A549 (cell line): ENCODE data around the gene PPIF. TPM values are rescaled to one million over a fixed set of nuclear protein-coding genes. Genes with fewer than 3 reads are reported as not detected.

ENCODE experiments used
- ATAC-seq, 2 experiments: fragments of 200-7000 bp in 1 of 2; fragments of >200 bp in 1 of 2; cut with Nextera tagmentation in 1 of 2; cut with Tn5 transposase in 1 of 2; 3 replicates each; pipeline versions ENCODE4 v1.8.0 to v1.9.1; 2018 to 2020; ENCODE audit warnings: mild to moderate bottlenecking in 1 of 2, moderate library complexity in 1 of 2
- CTCF ChIA-PET: fragments of 300-600 bp; sonication (Branson Sonifier 250); formaldehyde crosslinking; extraction: SDS; loops from one replicate; lab custom pipeline; 2021; ENCODE audit warnings: antibody characterized with exemption, inconsistent platforms; lab: Yijun Ruan, JAX
- POLR2A ChIA-PET: fragments of 350-600 bp; formaldehyde crosslinking; extraction: SDS; loops from one replicate; lab custom pipeline; 2021; ENCODE audit warnings: antibody characterized with exemption, inconsistent platforms; lab: Yijun Ruan, JAX
- DNase-seq, 2 experiments: peaks; one replicate each; pipeline versions ENCODE4 v3.0.0 to v3.0.0-alpha.2; 2011 to 2016; ENCODE audit warnings: low read depth in 1 of 2, low spot score in 1 of 2
- FAIRE-seq: peaks from 2 replicates; lab custom pipeline; 2011; peaks lifted over from hg19 to GRCh38; lab: Jason Lieb, UNC
- H3K27ac ChIP-seq, 2 experiments: fragments of >200 bp; sonication (Bioruptor Twin); formaldehyde crosslinking; 3 replicates each; pipeline ENCODE4 v1.5.1; 2016 to 2017
- H3K4me1 ChIP-seq: fragments of >200 bp; sonication (Bioruptor Twin); formaldehyde crosslinking; 3 replicates; pipeline ENCODE4 v1.6.1; 2016
- H3K4me2 ChIP-seq: fragments of >200 bp; sonication (Bioruptor Twin); formaldehyde crosslinking; 3 replicates; pipeline ENCODE4 v1.6.1; 2016
- H3K4me3 ChIP-seq: fragments of >200 bp; sonication (Bioruptor Twin); formaldehyde crosslinking; 3 replicates; pipeline ENCODE4 v1.5.1; 2016
- H3K9me3 ChIP-seq: fragments of >200 bp; sonication (Bioruptor Twin); formaldehyde crosslinking; 3 replicates; pipeline ENCODE4 v1.6.1; 2016
- CBX2 ChIP-seq: fragments of 200-600 bp; sonication (generic); IDR thresholded peaks from 2 replicates; pipeline ENCODE4 v1.6.1; 2016; ENCODE audit warnings: low read depth, mild to moderate bottlenecking, borderline replicate concordance
- CEBPB ChIP-seq, 2 experiments: fragments of >200 bp in 1 of 2; sonication (Bioruptor Twin) in 1 of 2; formaldehyde crosslinking in 1 of 2; IDR thresholded peaks; 2 replicates each; pipeline ENCODE4 v1.6.1; 2012 to 2016
- EHF ChIP-seq: fragments of 250-450 bp; sonication (Bioruptor Pico); IDR thresholded peaks from 2 replicates; pipeline ENCODE4 v1.5.0; 2020; ENCODE audit warnings: mild to moderate bottlenecking
- EHMT2 ChIP-seq: fragments of 200-600 bp; sonication (generic); IDR thresholded peaks from 2 replicates; pipeline ENCODE4 v1.6.1; 2016; ENCODE audit warnings: antibody characterized with exemption, low read depth, mild to moderate bottlenecking, moderate library complexity
- EP300 ChIP-seq, 2 experiments: fragments of >200 bp; sonication (Bioruptor Twin); formaldehyde crosslinking; IDR thresholded peaks; 2 replicates in 1 of 2; 3 replicates in 1 of 2; pipeline ENCODE4 v1.6.1; 2016 to 2017
- FOXS1 ChIP-seq: fragments of 250-450 bp; sonication (Bioruptor Pico); IDR thresholded peaks from 2 replicates; pipeline ENCODE4 v1.5.0; 2020; ENCODE audit warnings: mild to moderate bottlenecking, moderate library complexity
- GATA3 ChIP-seq: IDR thresholded peaks from 2 replicates; pipeline ENCODE4 v1.6.1; 2012; ENCODE audit warnings: borderline replicate concordance
- HDAC2 ChIP-seq: fragments of 200-600 bp; sonication (generic); IDR thresholded peaks from 2 replicates; pipeline ENCODE4 v1.6.1; 2016
- HOXA7 ChIP-seq: fragments of 250-450 bp; sonication (Bioruptor Pico); IDR thresholded peaks from 2 replicates; pipeline ENCODE4 v1.5.0; 2020; ENCODE audit warnings: mild to moderate bottlenecking, moderate library complexity
- JUN ChIP-seq, 2 experiments: fragments of >200 bp; sonication (Bioruptor Twin); formaldehyde crosslinking; IDR thresholded peaks; 2 replicates in 1 of 2; 3 replicates in 1 of 2; pipeline ENCODE4 v1.6.1; 2016 to 2017
- KDM5A ChIP-seq: fragments of 200-600 bp; sonication (generic); IDR thresholded peaks from 2 replicates; pipeline ENCODE4 v1.6.1; 2016; ENCODE audit warnings: antibody characterized with exemption, mild to moderate bottlenecking
- MAX ChIP-seq: IDR thresholded peaks from 2 replicates; pipeline ENCODE4 v1.6.1; 2012
- NFE2L2 ChIP-seq: fragments of 150-350 bp; conservative IDR thresholded peaks from 2 replicates; pipeline ENCODE4 v1.6.1; 2014; ENCODE audit warnings: low read length
- NR3C1 ChIP-seq: fragments of >200 bp; sonication (Bioruptor Twin); formaldehyde crosslinking; IDR thresholded peaks from 3 replicates; pipeline ENCODE4 v1.6.1; 2017
- PHF8 ChIP-seq: fragments of 200-600 bp; sonication (generic); IDR thresholded peaks from 2 replicates; pipeline ENCODE4 v1.6.1; 2016; ENCODE audit warnings: low read depth, mild to moderate bottlenecking, antibody characterized with exemption, moderate library complexity, borderline replicate concordance
- POLR2AphosphoS2 ChIP-seq: conservative IDR thresholded peaks from 2 replicates; pipeline ENCODE4 v1.6.1; 2012; ENCODE audit warnings: low read length, improper control_type of control experiment, inconsistent platforms
- RCOR1 ChIP-seq: fragments of 150-350 bp; IDR thresholded peaks from 2 replicates; pipeline ENCODE4 v1.6.1; 2014; ENCODE audit warnings: antibody characterized with exemption, low read length, low read depth
- RFX5 ChIP-seq: fragments of 450-650 bp; IDR thresholded peaks from 2 replicates; pipeline ENCODE4 v1.7.1; 2014; ENCODE audit warnings: antibody characterized with exemption, mild to moderate bottlenecking, moderate library complexity
- SMC3 ChIP-seq: fragments of >200 bp; sonication (Bioruptor Twin); formaldehyde crosslinking; IDR thresholded peaks from 3 replicates; pipeline ENCODE4 v1.6.1; 2018; ENCODE audit warnings: inconsistent platforms
- TP53 ChIP-seq: fragments of 250-450 bp; sonication (Bioruptor Pico); IDR thresholded peaks from 2 replicates; pipeline ENCODE4 v1.5.0; 2021; ENCODE audit warnings: mild to moderate bottlenecking, moderate library complexity
- USF2 ChIP-seq: fragments of 450-650 bp; IDR thresholded peaks from 2 replicates; pipeline ENCODE4 v1.6.1; 2014; ENCODE audit warnings: antibody characterized with exemption
- ZNF302 ChIP-seq: fragments of 250-450 bp; sonication (Bioruptor Pico); IDR thresholded peaks from 2 replicates; pipeline ENCODE4 v1.9.0; 2021; ENCODE audit warnings: inconsistent platforms, mild to moderate bottlenecking, moderate library complexity
- ZSCAN20 ChIP-seq: fragments of 250-450 bp; sonication (Bioruptor Pico); IDR thresholded peaks from 2 replicates; pipeline ENCODE4 v1.8.0; 2022; ENCODE audit warnings: mild to moderate bottlenecking, moderate library complexity
- WGBS: methylation state at CpG from one replicate; pipeline ENCODE4 v1.1.6; 2017; ENCODE audit errors: missing lambda C conversion rate; 5-methylcytosine and 5-hydroxymethylcytosine counted together
- polyA plus RNA-seq, 4 experiments: library from polyadenylated mRNA; depleted of rRNA in 3 of 4; stranded (reverse); fragments of >200 nt; fragmentation: RNase III in 1 of 4; extraction: RNeasy Plus Mini Kit Qiagen cat#74134 plus additional on column Dnase treatment in 1 of 4; gene quantifications; 2 replicates in 3 of 4; 3 replicates in 1 of 4; pipeline ENCODE4 v1.2.3, GENCODE V29; 2011 to 2017
- TF ChIP-seq, protein P1 (sequence below): fragments of 150-350 bp; IDR thresholded peaks from 2 replicates; pipeline ENCODE4 v1.6.1; 2014; ENCODE audit warnings: low read depth, mild to moderate bottlenecking, low read length
- TF ChIP-seq, protein P2 (sequence below): IDR thresholded peaks from 2 replicates; pipeline ENCODE4 v1.6.1; 2012
- TF ChIP-seq, protein P3 (sequence below): fragments of >200 bp; sonication (Bioruptor Twin); formaldehyde crosslinking; IDR thresholded peaks from 3 replicates; pipeline ENCODE4 v1.6.1; 2016

PPIF gene
- polyA plus RNA-seq, 2 of the 4 experiments (the other 2 are of a cell fraction) = 44.8 to 75.0 TPM

DNA sequence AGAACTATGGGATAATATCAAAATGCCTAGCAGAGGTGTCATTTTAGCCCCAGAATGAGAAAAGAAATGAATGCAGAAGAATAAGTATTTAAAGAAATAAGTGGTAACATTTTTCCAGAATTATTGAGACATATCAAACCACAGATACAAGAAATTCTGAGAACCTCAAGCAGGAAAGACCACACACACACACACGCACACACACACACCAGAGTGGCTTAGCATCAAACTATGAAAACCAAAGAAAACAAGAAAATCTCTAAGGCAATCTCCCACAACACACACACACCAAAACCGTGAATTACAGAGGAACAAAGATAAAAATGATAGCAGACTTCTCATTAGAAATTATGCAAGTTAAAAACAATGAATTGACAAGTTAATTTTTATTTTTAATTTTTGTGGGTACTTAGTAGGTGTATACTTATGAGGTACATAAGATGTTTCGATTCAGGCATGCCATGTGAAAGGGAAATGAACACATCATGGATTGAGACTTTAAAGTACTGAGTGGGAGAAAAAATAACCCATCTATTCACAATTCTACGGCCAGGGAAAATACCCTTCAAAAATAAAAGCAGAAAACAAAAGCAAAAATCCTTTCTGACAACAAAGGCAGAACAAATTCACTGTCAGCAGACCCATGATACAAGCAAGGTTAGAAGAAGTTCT, 14.6 kb downstream of the PPIF start:
- POLR2A ChIA-PET = no interaction called here
- ATAC-seq (no peak), DNase-seq (no peak), FAIRE-seq (no peak)
- no peak overlapping the region for H3K27ac ChIP-seq
- H3K9me3 ChIP-seq = no peaks in the 10 kb centered on the region
- 51% methylated on average over 4 of the region's 4 CpGs for WGBS
- H3K4me3 ChIP-seq = no peak overlapping the region
- CTCF ChIA-PET = no interaction called here
- H3K4me1 ChIP-seq = no peaks in the 10 kb centered on the region
- no peak for TF ChIP-seq HOXA7
- no peak for TF ChIP-seq EHF (CRISPR knock-in tag)
- TF ChIP-seq FOXS1 (CRISPR knock-in tag) = no peak
- TF ChIP-seq NFE2L2 = no peak
- TF ChIP-seq, protein P1, sequence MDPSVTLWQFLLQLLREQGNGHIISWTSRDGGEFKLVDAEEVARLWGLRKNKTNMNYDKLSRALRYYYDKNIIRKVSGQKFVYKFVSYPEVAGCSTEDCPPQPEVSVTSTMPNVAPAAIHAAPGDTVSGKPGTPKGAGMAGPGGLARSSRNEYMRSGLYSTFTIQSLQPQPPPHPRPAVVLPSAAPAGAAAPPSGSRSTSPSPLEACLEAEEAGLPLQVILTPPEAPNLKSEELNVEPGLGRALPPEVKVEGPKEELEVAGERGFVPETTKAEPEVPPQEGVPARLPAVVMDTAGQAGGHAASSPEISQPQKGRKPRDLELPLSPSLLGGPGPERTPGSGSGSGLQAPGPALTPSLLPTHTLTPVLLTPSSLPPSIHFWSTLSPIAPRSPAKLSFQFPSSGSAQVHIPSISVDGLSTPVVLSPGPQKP = no peak
- no peak for TF ChIP-seq HDAC2
- no peak for TF ChIP-seq GATA3
- no peak for TF ChIP-seq RCOR1
- TF ChIP-seq POLR2AphosphoS2 = no peak
- no peak for TF ChIP-seq CBX2
- TF ChIP-seq TP53 = no peak
- TF ChIP-seq CEBPB (IDR thresholded peaks at IDR 0.05) = no peak
- no peak overlapping the region for H3K4me2 ChIP-seq

DNA sequence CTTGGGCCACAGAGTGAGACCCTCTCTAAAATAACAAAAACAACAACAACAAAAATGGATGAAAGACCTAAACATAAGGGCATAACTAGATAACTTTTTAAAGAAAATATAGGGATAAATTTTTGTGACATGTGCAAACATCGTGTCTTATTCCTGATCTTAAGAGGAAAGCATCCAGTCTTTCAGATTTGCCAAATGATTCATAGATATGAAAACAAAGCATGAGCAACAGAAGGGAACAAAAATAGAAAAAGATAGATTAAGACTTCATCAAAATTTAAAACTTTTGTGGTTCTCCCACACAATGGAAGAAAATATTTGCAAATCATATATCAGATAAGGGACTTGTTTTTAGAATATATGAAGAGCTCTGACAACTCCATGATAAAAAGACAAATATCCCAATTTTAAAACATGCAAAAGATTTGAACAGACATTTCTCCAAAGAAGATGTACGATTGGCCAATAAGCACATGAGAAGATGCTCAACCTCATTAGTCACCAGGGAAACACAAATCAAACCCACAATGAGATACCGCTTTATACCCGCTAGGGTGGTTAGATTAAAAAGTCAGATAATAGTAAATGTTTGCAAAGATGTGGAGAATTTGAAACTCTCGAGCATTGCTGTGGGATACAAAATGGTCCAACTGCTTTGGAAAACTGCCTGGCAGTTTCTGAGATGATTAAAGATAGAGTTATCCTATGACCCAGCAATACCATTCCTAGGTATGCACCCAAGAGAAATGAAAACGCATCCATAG, 20.3 kb downstream of the PPIF start:
- no peak for FAIRE-seq
- no peak for TF ChIP-seq NR3C1
- TF ChIP-seq RFX5 = peak; percentile 80
- POLR2A ChIA-PET = no interaction called here
- no peak for DNase-seq
- no peak overlapping the region for H3K4me2 ChIP-seq
- ATAC-seq = no peak
- peaks cover 21% of the 10 kb centered on the region for H3K9me3 ChIP-seq
- CTCF ChIA-PET = interaction anchor here (0.5 kb wide), 1 partner anchor 1101 kb away, joined by 3 read pairs; no protein-coding TSS in a partner anchor
- WGBS = 35% methylated on average over 6 of the region's 6 CpGs
- H3K27ac ChIP-seq = no peak overlapping the region
- no peak overlapping the region for H3K4me3 ChIP-seq
- no peaks in the 10 kb centered on the region for H3K4me1 ChIP-seq

- POLR2A ChIA-PET = no interaction called here
Measured at GRCh38 chr10:79372871-79373270, 25.6 kb downstream of the PPIF start.

More at GRCh38 chr10:79372871-79373270, 25.6 kb downstream of the PPIF start:
- Histone ChIP-seq H3K4me3 (no peak overlapping the region), H3K4me1 (peaks cover 5% of the 10 kb centered on the region; the same call in 1 of the 3 replicates), H3K9me3 (peaks cover 21% of the 10 kb centered on the region), H3K27ac (no peak overlapping the region), H3K4me2 (no peak overlapping the region)
- CTCF ChIA-PET = interaction anchor here (0.7 to 5.7 kb wide), 13 partner anchors 12 to 129 kb away, joined by 3 to 145 read pairs (median 7); no protein-coding TSS in a partner anchor
- TF ChIP-seq PHF8 (no peak), EP300 (IDR thresholded peaks at IDR 0.05) (no peak), MAX (no peak), CEBPB (IDR thresholded peaks at IDR 0.05) (no peak), EHMT2 (no peak), USF2 (no peak), ZNF302 (CRISPR knock-in tag) (no peak), KDM5A (no peak), ZSCAN20 (CRISPR knock-in tag) (no peak), POLR2AphosphoS2 (no peak), SMC3 (no peak), JUN (IDR thresholded peaks at IDR 0.05) (no peak)
- TF ChIP-seq, protein P2, sequence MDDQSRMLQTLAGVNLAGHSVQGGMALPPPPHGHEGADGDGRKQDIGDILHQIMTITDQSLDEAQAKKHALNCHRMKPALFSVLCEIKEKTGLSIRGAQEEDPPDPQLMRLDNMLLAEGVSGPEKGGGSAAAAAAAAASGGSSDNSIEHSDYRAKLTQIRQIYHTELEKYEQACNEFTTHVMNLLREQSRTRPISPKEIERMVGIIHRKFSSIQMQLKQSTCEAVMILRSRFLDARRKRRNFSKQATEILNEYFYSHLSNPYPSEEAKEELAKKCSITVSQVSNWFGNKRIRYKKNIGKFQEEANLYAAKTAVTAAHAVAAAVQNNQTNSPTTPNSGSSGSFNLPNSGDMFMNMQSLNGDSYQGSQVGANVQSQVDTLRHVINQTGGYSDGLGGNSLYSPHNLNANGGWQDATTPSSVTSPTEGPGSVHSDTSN = no peak
- TF ChIP-seq, protein P3, sequence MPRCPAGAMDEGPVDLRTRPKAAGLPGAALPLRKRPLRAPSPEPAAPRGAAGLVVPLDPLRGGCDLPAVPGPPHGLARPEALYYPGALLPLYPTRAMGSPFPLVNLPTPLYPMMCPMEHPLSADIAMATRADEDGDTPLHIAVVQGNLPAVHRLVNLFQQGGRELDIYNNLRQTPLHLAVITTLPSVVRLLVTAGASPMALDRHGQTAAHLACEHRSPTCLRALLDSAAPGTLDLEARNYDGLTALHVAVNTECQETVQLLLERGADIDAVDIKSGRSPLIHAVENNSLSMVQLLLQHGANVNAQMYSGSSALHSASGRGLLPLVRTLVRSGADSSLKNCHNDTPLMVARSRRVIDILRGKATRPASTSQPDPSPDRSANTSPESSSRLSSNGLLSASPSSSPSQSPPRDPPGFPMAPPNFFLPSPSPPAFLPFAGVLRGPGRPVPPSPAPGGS = no peak
- ATAC-seq (no peak), FAIRE-seq (no peak), DNase-seq (no peak)
- WGBS = 49% methylated on average over 3 of the region's 4 CpGs
